ENCODE measurements around the gene MFF. TPM values are rescaled to one million over a fixed set of nuclear protein-coding genes. Genes with fewer than 3 reads are reported as not detected.

The MFF gene
- total RNA-seq, 1 experiment from 2014 or later: 83.3 TPM

GRCh38 chr2:227389661-227390060 lies 64.6 kb downstream of the MFF start:
- no peak overlapping the region for H3T11ph ChIP-seq (ENCODE audit: low read length)
- no peak overlapping the region for H2BK120ac ChIP-seq (ENCODE audit: low read depth, low read length, poor library complexity, severe bottlenecking)
- no peak overlapping the region for H2BK15ac ChIP-seq (ENCODE audit: low read depth, low read length)
- no peak overlapping the region for H3K4ac ChIP-seq (ENCODE audit: low read depth, low read length)
- DNase-seq: no peak
- H3K56ac ChIP-seq (ENCODE audit: insufficient read length, low read depth, low read length): no peak overlapping the region
- no peak overlapping the region for H2AK5ac ChIP-seq (ENCODE audit: insufficient read length, low read length)
- H3K9me3 ChIP-seq (ENCODE audit: control insufficient read depth, low read depth, low read length): no peaks in the 10 kb centered on the region
- H2BK5ac ChIP-seq (ENCODE audit: insufficient read length, low read length): no peak overlapping the region
- H3K23me2 ChIP-seq (ENCODE audit: insufficient read length, low read depth, low read length, poor library complexity, severe bottlenecking): no peaks in the 10 kb centered on the region
- no peak overlapping the region for H4K8ac ChIP-seq (replicated peaks; ENCODE audit: insufficient read length, low read depth, low read length)
- H3K14ac ChIP-seq (ENCODE audit: insufficient read depth, low read length): no peak overlapping the region
- no peak overlapping the region for H2AFZ ChIP-seq (ENCODE audit: low read length)
- Mint-ChIP-seq H3K4me1 (peaks cover 8 to 19% of the 10 kb centered on the region in 2 experiments), H3K27me3 (ENCODE audit: low read depth) (no peaks in the 10 kb centered on the region; the same call in 1 of the 2 replicates), H3K27ac (no peak overlapping the region), H3K9me3 (no peaks in the 10 kb centered on the region), H3K4me3 (no peak overlapping the region), H3K36me3 (ENCODE audit: insufficient read depth in 1 of 3, low read depth in 3 of 3) (no peaks in the 10 kb centered on the region)
- no CpG with 5 or more reads among the region's 7 CpGs for WGBS (ENCODE audit: extremely low coverage, insufficient read length, low lambda C conversion rate)
- H3K18ac ChIP-seq (ENCODE audit: insufficient read length, low read depth, low read length): no peak overlapping the region
- no peaks in the 10 kb centered on the region for H3K27me3 ChIP-seq (ENCODE audit: insufficient read depth, low read length)
- no peak overlapping the region for H3K9ac ChIP-seq (ENCODE audit: extremely low read depth, insufficient read length, low read length)
- H4K91ac ChIP-seq (ENCODE audit: insufficient read length, low read depth, low read length): no peak overlapping the region
- H2BK12ac ChIP-seq (ENCODE audit: insufficient read length, low read depth, low read length): no peak overlapping the region
- H3K4me1 ChIP-seq (ENCODE audit: insufficient read depth, low read length): no peaks in the 10 kb centered on the region; the same call in 1 of the 2 replicates
- no peak overlapping the region for H3K23ac ChIP-seq (ENCODE audit: insufficient read length, low read depth, low read length)
- TF ChIP-seq CTCF (conservative IDR thresholded peaks at IDR 0.05): no peak
- H4K20me1 ChIP-seq (ENCODE audit: control insufficient read depth, insufficient read depth, insufficient read length): no peaks in the 10 kb centered on the region
- no peak overlapping the region for H3K27ac ChIP-seq (ENCODE audit: insufficient read length, low read depth, low read length)
- no peaks in the 10 kb centered on the region for H3K79me2 ChIP-seq (ENCODE audit: insufficient read depth, low read length)
- H4K5ac ChIP-seq (ENCODE audit: insufficient read length, low read depth, low read length): no peak overlapping the region
- no peak overlapping the region for H2BK20ac ChIP-seq (ENCODE audit: low read depth, low read length, poor library complexity, severe bottlenecking)
- no peak overlapping the region for H3K4me2 ChIP-seq (ENCODE audit: insufficient read depth, insufficient read length, low read length)
- no peaks in the 10 kb centered on the region for H3K79me1 ChIP-seq (ENCODE audit: insufficient read depth, low read depth, low read length, poor library complexity, severe bottlenecking)
